HCT116 (cell line): ENCODE measurements around the gene MACROH2A1. TPM values are rescaled to one million over a fixed set of nuclear protein-coding genes. Genes with fewer than 3 reads are reported as not detected.

ENCODE experiments used
- ATAC-seq: fragments of 200-7000 bp; cut with Tn5 transposase; 2 replicates; pipeline ENCODE4 v1.9.1; 2020; ENCODE audit warnings: mild to moderate bottlenecking, moderate library complexity
- BruUV-seq: library from RNA; stranded (reverse); fragments of 400-500 nt; replicated peaks from 2 replicates; lab custom pipeline; 2021; lab: Mats Ljungman, UMichigan
- CTCF ChIA-PET: fragments of 300-600 bp; sonication (Branson Sonifier 250); formaldehyde crosslinking; loops from one replicate; lab custom pipeline; 2021; ENCODE audit warnings: antibody characterized with exemption; lab: Charles Lee
- POLR2A ChIA-PET: fragments of 300-600, 350-600 bp; sonication (Branson Sonifier 250); formaldehyde crosslinking; loops from one replicate; lab custom pipeline; 2021; ENCODE audit warnings: antibody characterized with exemption; lab: Charles Lee
- RAD21 ChIA-PET, 2 experiments: fragments of 300-600 bp; sonication (Branson Sonifier 250); formaldehyde crosslinking; loops; one replicate each; lab custom pipeline; 2023; ENCODE audit warnings: low total read pairs in 2 of 2; ENCODE audit not compliant: uncharacterized antibody in 2 of 2, unreplicated experiment in 2 of 2, low non-redundant PET in 1 of 2; lab: Charles Lee
- DNase-seq: peaks from one replicate; pipeline ENCODE4 v3.0.0-alpha.2; 2010; ENCODE audit warnings: low read depth, low spot score
- H2AFZ ChIP-seq: fragments of 200-600 bp; shearing (Covaris generic), sonication (generic); 2 replicates; pipeline ENCODE4 v1.6.1; 2017; ENCODE audit warnings: low read depth, mixed run types, mixed read lengths, antibody characterized with exemption, low read length; ENCODE audit not compliant: poor library complexity, severe bottlenecking
- H3K27ac ChIP-seq: 2 replicates; pipeline ENCODE4 v1.5.1; 2012; ENCODE audit warnings: low read depth, low read length
- H3K27me3 ChIP-seq: fragments of 200-600 bp; sonication (generic); 2 replicates; pipeline ENCODE4 v1.6.1; 2016; ENCODE audit warnings: mixed run types, low read length, mixed read lengths; ENCODE audit not compliant: insufficient read depth
- H3K36me3 ChIP-seq, 2 experiments: fragments of 200-500 bp in 1 of 2; fragments of 200-600 bp in 1 of 2; sonication (Bioruptor generic) in 1 of 2; sonication (generic) in 1 of 2; 2 replicates each; pipeline versions ENCODE4 v1.5.1 to v1.6.1; 2014 to 2016; ENCODE audit warnings: low read length in 2 of 2, inconsistent platforms in 1 of 2, mixed read lengths in 1 of 2, mixed run types in 1 of 2; ENCODE audit not compliant: insufficient read depth in 2 of 2, control insufficient read depth in 1 of 2
- H3K4me1 ChIP-seq, 2 experiments: fragments of 200-600 bp in 1 of 2; sonication (generic) in 1 of 2; 2 replicates each; pipeline versions ENCODE4 v1.5.1 to v1.6.1; 2012 to 2017; ENCODE audit warnings: low read length in 2 of 2, inconsistent platforms in 1 of 2, mild to moderate bottlenecking in 1 of 2, mixed read lengths in 1 of 2, mixed run types in 1 of 2, moderate library complexity in 1 of 2; ENCODE audit not compliant: insufficient read depth in 2 of 2, control insufficient read depth in 1 of 2
- H3K4me2 ChIP-seq: fragments of 200-600 bp; sonication (generic); 2 replicates; pipeline ENCODE4 v1.6.1; 2017; ENCODE audit warnings: mixed run types, low read length, mixed read lengths
- H3K4me3 ChIP-seq, 2 experiments: fragments of 200-600 bp in 1 of 2; sonication (generic) in 1 of 2; replicated peaks in 1 of 2; 2 replicates each; pipeline ENCODE4 v1.5.1; 2011 to 2016; ENCODE audit warnings: low read length in 2 of 2, control low read depth in 1 of 2, low read depth in 1 of 2, mild to moderate bottlenecking in 1 of 2, mixed read lengths in 1 of 2, mixed run types in 1 of 2
- H3K79me2 ChIP-seq: fragments of 200-600 bp; sonication (generic); 2 replicates; pipeline ENCODE4 v1.6.1; 2017; ENCODE audit warnings: mild to moderate bottlenecking, mixed run types, low read length, moderate library complexity, mixed read lengths; ENCODE audit not compliant: insufficient read depth
- H3K9ac ChIP-seq: fragments of 200-600 bp; sonication (generic); 2 replicates; pipeline ENCODE4 v1.6.1; 2016; ENCODE audit warnings: low read length, mixed read lengths
- H3K9me2 ChIP-seq: fragments of 200-600 bp; sonication (generic), shearing (Covaris generic); 2 replicates; pipeline ENCODE4 v1.6.1; 2017; ENCODE audit warnings: mixed run types, mild to moderate bottlenecking, moderate library complexity; ENCODE audit not compliant: insufficient read depth
- H3K9me3 ChIP-seq, 2 experiments: fragments of 200-500 bp in 1 of 2; fragments of 200-600 bp in 1 of 2; sonication (Bioruptor generic) in 1 of 2; sonication (generic) in 1 of 2; 2 replicates each; pipeline ENCODE4 v1.6.1; 2014 to 2017; ENCODE audit warnings: low read length in 2 of 2, mixed read lengths in 2 of 2, inconsistent platforms in 1 of 2, low read depth in 1 of 2, mild to moderate bottlenecking in 1 of 2, mixed run types in 1 of 2, moderate library complexity in 1 of 2; ENCODE audit not compliant: control insufficient read depth in 1 of 2, insufficient read depth in 1 of 2
- H4K20me1 ChIP-seq: fragments of 200-600 bp; sonication (generic), shearing (Covaris generic); 2 replicates; pipeline ENCODE4 v1.6.1; 2017; ENCODE audit warnings: mixed run types, mild to moderate bottlenecking, moderate library complexity; ENCODE audit not compliant: insufficient read depth
- CBX3 ChIP-seq: IDR thresholded peaks from 2 replicates; pipeline ENCODE4 v1.6.1; 2012; ENCODE audit warnings: low read depth
- CEBPB ChIP-seq: IDR thresholded peaks from 2 replicates; pipeline ENCODE4 v1.6.1; 2012; ENCODE audit warnings: low read depth
- EGR1 ChIP-seq: IDR thresholded peaks from 2 replicates; pipeline ENCODE4 v1.6.1; 2012; ENCODE audit warnings: low read depth
- ELF1 ChIP-seq: IDR thresholded peaks from 2 replicates; pipeline ENCODE4 v1.6.1; 2012; ENCODE audit warnings: low read depth, borderline replicate concordance
- EZH2phosphoT487 ChIP-seq: fragments of 200-600 bp; IDR thresholded peaks from 2 replicates; pipeline ENCODE4 v1.6.1; 2018; ENCODE audit warnings: antibody characterized with exemption, borderline replicate concordance
- FOSL1 ChIP-seq: IDR thresholded peaks from 2 replicates; pipeline ENCODE4 v1.6.1; 2012; ENCODE audit warnings: low read depth
- POLR2A ChIP-seq: IDR thresholded peaks from 2 replicates; pipeline ENCODE4 v1.7.0; 2011; ENCODE audit warnings: borderline replicate concordance; ENCODE audit not compliant: insufficient read depth, insufficient read length; ENCODE audit errors: extremely low read depth
- RAD21 ChIP-seq: IDR thresholded peaks from 2 replicates; pipeline ENCODE4 v1.6.1; 2012; ENCODE audit warnings: low read depth, mild to moderate bottlenecking
- SRF ChIP-seq: IDR thresholded peaks from 2 replicates; pipeline ENCODE4 v1.6.1; 2012; ENCODE audit warnings: low read depth
- YY1 ChIP-seq: IDR thresholded peaks from 2 replicates; pipeline ENCODE4 v1.6.1; 2011; ENCODE audit warnings: low read length, low read depth, moderate library complexity, mild to moderate bottlenecking; ENCODE audit not compliant: insufficient replicate concordance; ENCODE audit errors: extremely low read depth
- ZNF274 ChIP-seq: fragments of 200-500 bp; sonication (Bioruptor generic); IDR thresholded peaks from 2 replicates; pipeline ENCODE4 v1.6.1; 2014; ENCODE audit warnings: mild to moderate bottlenecking, low read depth, low read length, inconsistent platforms
- intact Hi-C: fragments of 100-400 bp; cut with micrococcal nuclease; formaldehyde crosslinking; loops from 2 replicates; pipeline ENCODE4 v1.10.0; 2022
- total RNA-seq: library from RNA; stranded (reverse); gene quantifications from one replicate; pipeline ENCODE4 v1.2.1, GENCODE V29; 2021; ENCODE audit not compliant: unreplicated experiment
- TF ChIP-seq, protein P1 (sequence below): IDR thresholded peaks from 2 replicates; pipeline ENCODE4 v1.6.1; 2012; ENCODE audit warnings: low read depth

MACROH2A1 gene
- total RNA-seq, 1 experiment from 2014 or later, result 218 TPM

DNA sequence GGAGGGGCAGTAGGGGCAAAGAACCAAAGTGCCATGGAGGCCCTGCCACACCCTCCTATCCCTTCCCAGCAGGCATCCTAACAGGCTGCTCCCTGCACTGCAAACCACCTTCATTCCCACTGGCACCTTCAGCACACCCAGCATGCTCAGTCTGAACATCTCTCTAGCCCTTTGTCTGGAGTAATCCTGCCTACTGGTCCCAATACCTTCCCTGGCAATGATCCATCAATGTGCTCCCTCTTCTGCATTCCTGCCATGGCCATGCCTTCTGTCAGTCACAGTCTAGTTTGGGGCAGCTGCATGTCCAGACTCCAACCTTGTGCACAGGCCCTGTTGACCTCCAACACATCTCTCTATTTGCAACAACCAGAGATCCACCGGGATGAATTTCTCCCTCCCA lies 4.9 kb downstream of the MACROH2A1 start:
- TF ChIP-seq, protein P1, sequence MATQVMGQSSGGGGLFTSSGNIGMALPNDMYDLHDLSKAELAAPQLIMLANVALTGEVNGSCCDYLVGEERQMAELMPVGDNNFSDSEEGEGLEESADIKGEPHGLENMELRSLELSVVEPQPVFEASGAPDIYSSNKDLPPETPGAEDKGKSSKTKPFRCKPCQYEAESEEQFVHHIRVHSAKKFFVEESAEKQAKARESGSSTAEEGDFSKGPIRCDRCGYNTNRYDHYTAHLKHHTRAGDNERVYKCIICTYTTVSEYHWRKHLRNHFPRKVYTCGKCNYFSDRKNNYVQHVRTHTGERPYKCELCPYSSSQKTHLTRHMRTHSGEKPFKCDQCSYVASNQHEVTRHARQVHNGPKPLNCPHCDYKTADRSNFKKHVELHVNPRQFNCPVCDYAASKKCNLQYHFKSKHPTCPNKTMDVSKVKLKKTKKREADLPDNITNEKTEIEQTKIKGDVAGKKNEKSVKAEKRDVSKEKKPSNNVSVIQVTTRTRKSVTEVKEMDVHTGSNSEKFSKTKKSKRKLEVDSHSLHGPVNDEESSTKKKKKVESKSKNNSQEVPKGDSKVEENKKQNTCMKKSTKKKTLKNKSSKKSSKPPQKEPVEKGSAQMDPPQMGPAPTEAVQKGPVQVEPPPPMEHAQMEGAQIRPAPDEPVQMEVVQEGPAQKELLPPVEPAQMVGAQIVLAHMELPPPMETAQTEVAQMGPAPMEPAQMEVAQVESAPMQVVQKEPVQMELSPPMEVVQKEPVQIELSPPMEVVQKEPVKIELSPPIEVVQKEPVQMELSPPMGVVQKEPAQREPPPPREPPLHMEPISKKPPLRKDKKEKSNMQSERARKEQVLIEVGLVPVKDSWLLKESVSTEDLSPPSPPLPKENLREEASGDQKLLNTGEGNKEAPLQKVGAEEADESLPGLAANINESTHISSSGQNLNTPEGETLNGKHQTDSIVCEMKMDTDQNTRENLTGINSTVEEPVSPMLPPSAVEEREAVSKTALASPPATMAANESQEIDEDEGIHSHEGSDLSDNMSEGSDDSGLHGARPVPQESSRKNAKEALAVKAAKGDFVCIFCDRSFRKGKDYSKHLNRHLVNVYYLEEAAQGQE, result no peak
- Histone ChIP-seq H3K4me3 (no peak overlapping the region), H3K27ac (no peak overlapping the region), H3K79me2 (peaks cover 97% of the 10 kb centered on the region), H2AFZ (no peak overlapping the region), H3K9me3 (no peaks in the 10 kb centered on the region), H3K9me2 (no peaks in the 10 kb centered on the region), H3K9ac (no peak overlapping the region), H4K20me1 (peaks cover 35% of the 10 kb centered on the region; the same call in 1 of the 2 replicates), H3K4me2 (no peak overlapping the region), H3K36me3 (peaks cover 2 to 17% of the 10 kb centered on the region in 2 experiments; a peak in 2 of 4 replicates), H3K27me3 (no peaks in the 10 kb centered on the region), H3K4me1 (peaks cover 9 to 17% of the 10 kb centered on the region in 2 experiments; a peak in 3 of 4 replicates)
- no peak for DNase-seq
- RAD21 ChIA-PET, result no interaction called here
- POLR2A ChIA-PET, result no interaction called here
- no TSS peak for BruUV-seq
- no peak for ATAC-seq
- CTCF ChIA-PET, result no interaction called here
- intact Hi-C loops, result no loop called here

DNA sequence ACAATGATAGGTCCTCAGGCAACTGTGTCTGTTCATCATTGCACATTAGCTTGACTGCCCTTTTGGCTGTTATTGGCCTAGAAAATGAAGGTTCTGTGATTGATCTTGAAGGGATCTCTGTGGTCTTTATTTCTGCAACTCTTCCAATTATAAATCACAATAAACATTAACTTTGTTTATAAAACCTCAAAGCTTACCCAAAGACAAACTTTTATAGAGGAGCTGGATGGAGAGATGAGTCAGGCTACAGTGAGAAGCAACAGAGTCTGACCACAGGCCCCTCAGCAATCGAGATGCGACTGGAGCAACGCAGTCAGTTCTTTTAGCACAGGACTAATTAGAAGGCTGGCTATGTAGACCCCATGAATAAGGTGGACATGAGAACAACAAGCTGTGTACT lies 5.3 kb downstream of the MACROH2A1 start:
- Histone ChIP-seq H3K4me3 (no peak overlapping the region), H3K79me2 (peaks cover 100% of the 10 kb centered on the region), H3K9me2 (no peaks in the 10 kb centered on the region), H2AFZ (no peak overlapping the region), H3K9ac (no peak overlapping the region), H3K36me3 (peaks cover 2 to 21% of the 10 kb centered on the region in 2 experiments; a peak in 2 of 4 replicates), H3K4me1 (peaks cover 9 to 21% of the 10 kb centered on the region in 2 experiments; a peak in 3 of 4 replicates), H3K4me2 (no peak overlapping the region), H3K9me3 (no peaks in the 10 kb centered on the region), H3K27me3 (no peaks in the 10 kb centered on the region), H3K27ac (no peak overlapping the region), H4K20me1 (peaks cover 35% of the 10 kb centered on the region; the same call in 1 of the 2 replicates)
- ChIA-PET RAD21 (no interaction called here), POLR2A (no interaction called here), CTCF (no interaction called here)
- ATAC-seq (no peak), DNase-seq (no peak)
- intact Hi-C loops, result no loop called here
- no TSS peak for BruUV-seq
- no peak for TF ChIP-seq CBX3
- no peak for TF ChIP-seq CEBPB
- no peak for TF ChIP-seq SRF
- TF ChIP-seq ELF1, result no peak
- no peak for TF ChIP-seq ZNF274
- TF ChIP-seq EGR1, result no peak
- no peak for TF ChIP-seq YY1
- no peak for TF ChIP-seq EZH2phosphoT487
- TF ChIP-seq FOSL1, result no peak
- TF ChIP-seq POLR2A, result no peak
- TF ChIP-seq RAD21, result no peak
- TF ChIP-seq, protein P1, result no peak
